COLO668 (cell line): ENCODE results near the gene CREBBP.
"Not testable (repeated sequence)": the region's sequence is repeated elsewhere in the genome, so short reads cannot be mapped to it uniquely, and the experiment has no call there.

ENCODE experiments used
- DNase-seq: peaks from one replicate; lab custom pipeline; 2025; ENCODE audit not compliant: unreplicated experiment; lab: John Stamatoyannopoulos, UW

CREBBP gene

GRCh38 chr16:3880623-3881498 lies at the start of gene CREBBP:
CREBBP (minus strand) TSS chr16:3880713; CDS start chr16:3879916, 797 bp downstream.
- DNase-seq = peak; percentile 92

DNA sequence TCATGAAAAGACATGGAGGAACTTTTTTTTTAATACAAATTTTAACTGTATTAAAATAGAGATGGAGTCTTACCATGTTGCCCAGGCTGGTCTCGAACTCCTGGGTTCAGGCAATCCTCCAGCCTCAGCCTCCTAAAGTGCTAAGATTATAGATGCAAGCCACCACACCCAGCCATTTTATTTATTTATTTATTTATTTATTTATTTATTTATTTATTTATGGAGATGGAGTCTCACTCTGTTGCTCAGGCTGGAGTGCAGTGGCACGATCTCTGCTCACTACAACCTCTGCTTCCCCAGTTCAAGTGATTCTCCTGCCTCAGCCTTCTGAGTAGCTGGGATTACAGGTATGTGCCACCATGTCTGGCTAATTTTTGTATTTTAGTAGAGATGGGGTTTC lies 46.6 kb upstream of the CREBBP start:
- not testable (repeated sequence) for DNase-seq

GRCh38 chr16:3924763-3925162 lies 44.2 kb upstream of the CREBBP start:
- DNase-seq = no peak

DNA sequence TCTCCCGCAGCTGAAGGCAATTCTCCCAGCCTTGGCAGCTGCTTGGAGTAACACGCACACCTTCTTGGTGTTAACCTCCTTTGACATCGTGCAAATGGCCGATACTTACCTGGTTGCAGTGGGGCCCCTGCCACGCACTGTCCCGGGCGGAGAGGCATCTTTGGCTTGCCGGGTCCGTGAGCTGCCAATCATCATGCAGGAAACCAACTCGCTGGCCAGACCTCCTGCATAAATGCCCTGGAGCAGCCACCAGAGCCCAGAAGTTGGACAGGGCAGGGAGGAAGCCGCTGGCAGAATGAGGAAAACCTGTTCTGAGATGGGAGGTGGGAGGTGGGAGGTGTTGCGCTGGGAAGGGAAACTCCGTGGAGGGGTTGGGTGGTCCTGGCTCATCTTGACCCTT lies 41.7 kb upstream of the CREBBP start:
- no peak for DNase-seq

DNA sequence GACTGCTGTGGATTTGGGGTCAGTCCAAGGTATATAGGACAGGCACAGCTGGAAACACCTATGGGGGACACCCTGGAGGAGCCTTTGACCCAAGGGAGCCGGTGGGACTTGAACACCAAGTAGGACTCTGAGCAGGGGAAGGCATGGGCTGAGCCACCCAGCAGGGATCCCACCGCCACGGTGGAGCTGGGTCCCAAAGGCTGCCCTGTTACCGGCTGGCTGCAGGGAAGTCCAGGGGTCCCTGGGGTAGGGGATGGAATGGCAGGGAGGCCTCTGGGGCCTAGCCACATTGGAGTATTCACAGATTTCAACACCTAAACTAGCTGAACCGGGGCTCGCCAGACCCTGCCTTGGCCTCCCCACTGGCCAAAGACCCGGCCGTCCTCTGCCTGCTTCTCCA lies 39.7 kb upstream of the CREBBP start:
- DNase-seq = no peak

GRCh38 chr16:3919413-3919812 lies 38.9 kb upstream of the CREBBP start:
- DNase-seq = no peak

DNA sequence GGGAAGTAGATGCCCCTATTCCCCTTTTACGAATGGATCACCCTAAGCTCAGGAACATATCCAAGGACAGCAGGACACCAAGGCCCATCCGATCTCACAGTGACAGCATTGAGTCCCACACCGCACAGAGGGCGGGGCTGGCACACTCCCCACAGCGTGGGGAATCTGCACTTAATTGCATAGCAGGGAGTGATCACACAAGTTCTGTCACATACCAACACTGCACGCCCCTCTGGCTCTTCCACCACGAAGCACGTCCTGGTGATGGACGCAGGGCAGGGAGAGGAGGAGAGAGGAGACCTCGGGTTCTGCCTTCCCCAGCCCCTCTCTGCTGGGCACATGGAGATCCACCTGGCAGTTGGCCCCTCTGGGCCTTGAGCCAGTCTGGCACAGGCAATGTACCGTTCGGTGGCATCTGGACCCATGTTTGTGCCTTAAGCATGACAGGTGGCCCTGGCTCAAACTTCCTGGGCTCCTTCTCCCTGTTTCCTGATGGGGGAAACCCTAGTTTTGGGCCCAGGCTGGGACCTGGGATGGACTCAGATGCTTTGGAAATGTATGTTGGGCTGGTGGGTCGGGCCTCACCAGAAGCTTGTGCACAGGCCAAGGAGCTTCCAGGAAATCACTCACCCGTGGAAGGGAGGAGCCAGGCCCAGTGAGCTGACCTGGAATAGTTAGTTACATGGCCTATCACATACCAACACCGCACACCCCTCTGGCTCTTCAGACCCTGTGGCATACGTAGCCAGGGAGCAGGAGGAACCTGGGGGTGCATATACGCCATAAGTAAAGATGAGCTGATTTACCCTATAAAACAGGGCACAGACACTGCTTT lies 35.1 kb upstream of the CREBBP start:
- no peak for DNase-seq

GRCh38 chr16:3912897-3913296 lies 32.4 kb upstream of the CREBBP start:
- no peak for DNase-seq

DNA sequence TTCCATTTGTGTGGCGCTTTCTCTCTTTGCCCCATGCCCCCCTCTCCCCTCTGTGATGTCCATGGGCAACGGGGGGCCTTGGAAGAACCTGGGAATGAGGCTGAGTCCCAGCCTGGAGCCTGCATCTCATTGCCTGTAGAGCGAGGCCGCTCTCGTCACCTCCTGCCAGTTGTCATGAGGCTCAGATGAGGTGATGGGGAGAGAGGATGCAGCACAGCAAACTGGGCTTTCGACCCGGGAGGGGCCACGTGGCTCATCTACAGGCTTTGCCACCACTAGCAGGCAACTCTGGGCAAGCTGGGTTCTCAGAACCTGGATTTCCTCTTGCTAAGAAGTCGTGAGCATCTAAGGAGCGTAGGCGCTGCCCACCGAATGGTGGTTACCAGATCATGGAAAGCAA lies 31.9 kb upstream of the CREBBP start:
- no peak for DNase-seq

DNA sequence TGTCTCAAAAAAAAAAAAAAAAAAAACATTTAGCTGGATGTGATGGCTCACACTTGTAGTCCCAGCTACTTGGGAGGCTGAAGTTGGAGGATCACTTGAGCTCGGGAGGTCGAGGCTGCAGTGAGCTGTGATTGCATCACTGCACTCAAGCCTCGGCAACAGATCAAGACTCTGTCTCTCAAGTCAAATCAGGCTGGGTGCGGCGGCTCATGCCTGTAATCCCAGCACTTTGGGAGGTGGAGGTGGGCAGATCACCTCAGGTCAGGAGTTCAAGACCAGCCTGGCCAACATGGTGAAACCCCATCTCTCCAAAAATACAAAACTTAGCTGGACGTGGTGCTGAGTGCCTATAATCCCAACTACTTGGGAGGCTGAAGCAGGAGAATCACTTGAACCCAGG lies 31.2 kb upstream of the CREBBP start:
- DNase-seq = not testable (repeated sequence)

DNA sequence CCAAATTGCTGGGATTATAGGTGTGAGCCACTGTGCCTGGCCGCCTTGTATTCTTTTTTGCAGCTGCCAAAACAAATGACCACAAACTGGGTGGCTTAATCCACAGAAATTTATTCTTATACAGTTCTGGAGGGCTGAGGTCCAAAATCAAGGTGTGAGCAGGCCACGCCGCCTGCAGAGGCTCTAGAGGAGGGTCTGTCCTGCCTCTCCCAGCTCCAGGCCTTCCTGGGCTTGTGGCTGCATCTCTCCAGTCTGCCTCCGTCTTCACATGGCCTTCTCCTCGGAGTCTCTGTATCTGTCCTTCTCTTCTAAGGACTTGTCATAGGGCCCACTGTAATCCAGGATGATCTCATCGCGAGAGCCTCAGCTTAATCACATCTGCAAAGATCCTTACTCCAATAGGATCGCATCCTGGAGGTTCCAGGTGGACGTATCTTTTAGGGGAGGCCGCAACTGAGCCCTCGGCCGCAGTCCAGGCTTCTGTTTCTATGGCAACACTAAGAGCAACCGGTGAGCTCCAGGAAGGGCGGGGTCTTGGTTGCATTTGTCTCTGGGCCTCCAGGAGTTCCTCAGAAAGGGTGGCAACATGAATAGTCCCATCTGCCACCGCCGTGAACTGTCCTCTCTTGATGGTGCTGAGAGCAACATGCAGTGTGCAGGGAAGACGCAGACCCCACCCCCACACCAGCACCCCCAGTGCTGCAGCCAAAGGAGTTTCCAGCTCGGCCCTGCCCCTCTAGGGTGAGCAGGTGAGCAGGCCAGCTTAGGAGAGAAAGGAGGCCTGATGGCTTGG lies 29.5 kb upstream of the CREBBP start:
- DNase-seq = no peak

DNA sequence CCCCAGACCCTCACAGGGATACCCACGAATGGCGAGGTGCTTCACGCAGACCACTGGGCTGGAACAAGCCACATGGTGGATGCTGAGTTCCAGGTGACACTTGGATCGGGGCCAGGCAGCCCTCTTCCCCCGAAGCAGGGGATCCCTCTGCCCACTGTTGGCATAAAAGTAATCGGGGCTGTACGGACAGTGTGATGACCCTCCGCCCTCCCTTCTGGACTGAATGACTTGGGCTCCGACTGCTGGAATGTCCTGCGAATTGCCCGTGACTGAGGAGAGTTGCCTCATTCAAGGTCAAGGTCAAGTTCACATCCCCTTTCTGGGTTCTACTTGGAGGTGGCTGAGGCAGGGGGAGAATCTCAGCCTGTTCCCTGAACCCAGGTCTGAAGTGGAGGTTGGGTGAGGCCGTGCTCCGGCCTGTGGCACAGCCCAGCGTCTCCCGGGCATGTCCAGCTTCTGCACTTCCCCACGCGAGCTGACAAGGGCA lies 28.5 kb upstream of the CREBBP start:
- DNase-seq = no peak

DNA sequence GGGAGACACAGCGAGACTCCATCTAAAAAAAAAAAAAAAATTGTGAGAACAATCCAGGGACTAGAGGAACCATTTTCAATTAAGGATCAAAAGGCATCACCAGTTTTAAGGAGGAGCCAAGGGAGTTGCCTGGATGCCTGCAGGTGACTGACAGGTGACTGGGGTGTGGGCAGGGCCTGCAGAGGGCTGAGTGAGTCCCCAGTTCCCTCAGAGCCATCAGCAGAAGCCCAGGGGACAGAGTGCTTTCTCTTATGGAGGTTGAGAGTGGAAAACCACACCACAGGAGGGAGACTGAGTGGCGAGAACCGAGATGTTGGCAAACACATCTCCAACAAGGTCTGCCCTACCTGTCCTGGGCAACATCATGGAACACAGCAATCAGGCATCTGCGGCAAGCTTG lies 27.1 kb upstream of the CREBBP start:
- DNase-seq = no peak

DNA sequence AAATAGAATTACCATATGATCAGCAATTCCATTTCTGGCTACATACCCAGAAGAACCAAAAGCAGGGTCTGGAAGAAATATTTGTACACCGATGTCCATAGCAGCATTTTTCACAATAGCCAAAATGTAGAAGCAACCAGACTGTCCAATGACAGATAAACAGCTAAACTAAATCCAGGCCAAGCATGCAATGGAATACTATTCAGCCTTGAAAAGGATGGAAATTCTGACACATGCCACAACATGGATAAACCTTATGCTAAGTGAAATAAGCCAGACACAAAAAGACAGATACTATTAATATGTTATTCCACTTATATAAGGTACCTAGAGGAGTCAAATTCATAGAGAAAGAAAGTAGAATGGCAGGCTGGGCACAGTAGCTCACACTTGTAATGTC lies 25.9 kb upstream of the CREBBP start:
- no peak for DNase-seq

DNA sequence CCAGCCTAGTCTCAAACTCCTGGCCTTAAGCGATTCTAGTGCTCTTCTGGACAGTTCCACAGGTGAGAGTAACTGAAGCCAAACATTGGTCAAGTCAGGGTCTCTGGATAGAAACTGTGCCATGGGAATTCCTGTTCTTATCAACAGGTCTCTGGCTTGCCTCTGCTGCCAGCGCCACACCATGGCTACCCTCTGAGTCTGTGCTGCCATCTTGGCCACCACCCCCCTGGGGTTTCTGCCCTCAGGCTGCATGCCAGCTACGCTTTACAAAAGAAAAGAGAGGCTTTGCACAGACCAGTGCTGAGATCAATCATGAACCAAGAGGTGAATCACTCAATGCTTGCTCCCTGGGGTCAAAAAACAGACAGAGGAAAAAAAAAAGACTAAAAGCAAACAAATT lies 24.4 kb upstream of the CREBBP start:
- no peak for DNase-seq

DNA sequence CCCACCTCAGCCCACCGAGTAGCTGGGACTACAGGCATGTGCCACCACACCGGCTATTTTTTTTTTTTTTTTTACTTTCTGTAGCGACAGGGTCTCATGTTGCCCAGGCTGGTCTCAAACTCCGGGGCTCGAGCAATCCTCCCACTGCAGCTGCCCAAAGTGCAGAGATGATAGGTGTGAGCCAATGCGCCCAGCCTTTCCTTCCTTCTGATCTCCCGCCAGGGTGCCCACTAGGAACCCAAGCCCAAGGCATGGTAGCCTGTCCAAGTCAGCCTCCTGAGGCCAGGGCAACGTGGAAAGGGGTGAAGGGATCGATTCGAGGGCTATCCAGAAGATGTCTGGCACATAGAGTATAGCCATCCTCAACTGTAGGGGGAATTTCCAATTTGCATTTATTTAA lies 9.6 kb upstream of the CREBBP start:
- DNase-seq = no peak

DNA sequence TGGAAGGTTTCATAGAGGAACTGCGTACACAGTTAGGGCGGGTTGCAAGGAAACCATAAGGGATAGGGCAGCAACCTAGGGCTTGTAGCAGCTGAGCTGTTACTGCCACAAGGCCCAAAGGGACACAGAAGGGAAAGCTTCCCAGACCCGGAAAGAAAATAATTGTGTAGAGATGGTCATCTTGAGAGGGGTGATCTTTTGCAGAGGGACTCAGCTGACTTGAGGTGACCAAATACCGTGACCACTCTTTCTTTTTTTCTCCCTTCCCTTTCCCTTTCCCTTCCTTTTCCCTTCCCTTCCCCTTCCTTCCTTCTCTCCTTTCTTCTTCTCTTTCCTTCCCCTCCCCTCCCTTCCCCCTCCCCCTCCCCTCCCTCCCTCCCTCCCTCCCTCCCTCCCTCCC lies 8.5 kb upstream of the CREBBP start:
- DNase-seq = no peak

DNA sequence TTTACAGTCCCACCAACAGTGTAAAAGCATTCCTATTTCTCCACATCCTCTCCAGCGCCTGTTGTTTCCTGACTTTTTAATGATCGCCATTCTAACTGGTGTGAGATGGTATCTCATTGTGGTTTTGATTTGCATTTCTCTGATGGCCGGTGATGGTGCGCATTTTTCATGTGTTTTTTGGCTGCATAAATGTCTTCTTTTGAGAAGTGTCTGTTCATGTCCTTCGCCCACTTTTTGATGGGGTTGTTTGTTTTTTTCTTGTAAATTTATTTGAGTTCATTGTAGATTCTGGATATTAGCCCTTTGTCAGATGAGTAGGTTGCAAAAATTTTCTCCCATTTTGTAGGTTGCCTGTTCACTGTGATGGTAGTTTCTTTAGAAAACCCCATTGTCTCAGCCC lies 5.5 kb upstream of the CREBBP start:
- DNase-seq = not testable (repeated sequence)

DNA sequence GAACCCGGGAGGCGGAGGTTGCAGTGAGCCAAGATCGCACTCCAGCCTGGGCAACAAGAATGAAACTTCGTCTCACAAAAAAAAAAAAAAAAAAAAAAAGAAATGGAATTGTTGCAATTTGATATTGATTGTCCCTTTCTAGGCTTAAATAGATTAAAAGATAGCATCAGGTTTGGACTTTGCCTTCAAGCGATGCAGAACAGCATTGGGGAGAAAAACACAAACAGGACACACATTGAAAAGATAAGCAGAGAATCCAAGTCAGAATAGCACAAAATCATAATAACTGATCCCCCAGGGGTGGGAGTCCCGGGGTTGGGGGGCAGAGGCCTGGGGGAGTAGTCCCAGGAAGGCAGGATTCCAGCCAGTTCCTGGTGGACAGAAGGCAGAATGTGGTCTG lies 3.9 kb upstream of the CREBBP start:
- no peak for DNase-seq

GRCh38 chr16:3882531-3882930 lies 2.0 kb upstream of the CREBBP start:
- DNase-seq = no peak

DNA sequence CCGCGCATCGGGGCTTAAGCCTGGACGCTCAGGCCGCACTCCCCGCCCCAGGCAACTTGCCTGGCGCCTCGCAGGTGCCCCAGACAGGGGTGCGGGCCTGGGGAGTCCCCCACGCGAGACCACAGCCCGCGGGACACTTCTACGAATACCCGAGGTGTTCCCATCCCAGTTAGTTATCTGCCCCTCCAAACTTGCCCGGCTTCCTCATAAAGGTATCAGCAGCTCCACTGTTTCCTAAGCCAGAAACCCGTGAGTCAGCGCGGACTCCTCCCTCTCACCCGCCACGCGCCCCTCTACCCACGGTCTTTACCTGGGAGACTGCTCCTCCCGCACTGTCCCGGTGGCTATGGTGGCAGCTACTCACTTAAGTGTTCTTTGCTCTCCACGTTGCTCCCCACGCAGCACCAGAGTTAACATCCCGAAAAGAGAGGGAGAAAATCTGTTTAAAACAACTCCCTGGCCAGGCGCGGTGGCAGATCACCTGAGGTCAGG lies 1.0 kb upstream of the CREBBP start:
- DNase-seq = no peak
